Spleen (tissue), 7 donors: ENCODE measurements around the gene SELENOM.

Source experiments
- POLR2A ChIP-seq, 3 donors: fragments of 450-650 bp; IDR thresholded peaks; one replicate each; pipeline ENCODE4 v1.5.1; 2017; ENCODE audit warnings: antibody characterized with exemption in 3 of 3, mild to moderate bottlenecking in 1 of 3
- TF ChIP-seq, protein P1 (sequence below), 11 experiments: fragments of 200-600 bp in 7 of 11; fragments of 450-650 bp in 4 of 11; sonication (generic) in 4 of 11; IDR thresholded peaks in 8 of 11; conservative IDR thresholded peaks in 3 of 11; 1 replicate in 7 of 11; 2 replicates in 4 of 11; pipeline versions ENCODE4 v1.4.0 to v1.8.0; 2016 to 2021; ENCODE audit warnings: antibody characterized with exemption in 11 of 11, inconsistent platforms in 4 of 11, mild to moderate bottlenecking in 1 of 11
- donor health status: DM: no; HTN: no; CAD: no; lungs with moderate emphysema.
- donor health status: DM: no; HTN: no; CAD: no.
- donor health status: DM: no; HTN: no; CAD: no.

DNA sequence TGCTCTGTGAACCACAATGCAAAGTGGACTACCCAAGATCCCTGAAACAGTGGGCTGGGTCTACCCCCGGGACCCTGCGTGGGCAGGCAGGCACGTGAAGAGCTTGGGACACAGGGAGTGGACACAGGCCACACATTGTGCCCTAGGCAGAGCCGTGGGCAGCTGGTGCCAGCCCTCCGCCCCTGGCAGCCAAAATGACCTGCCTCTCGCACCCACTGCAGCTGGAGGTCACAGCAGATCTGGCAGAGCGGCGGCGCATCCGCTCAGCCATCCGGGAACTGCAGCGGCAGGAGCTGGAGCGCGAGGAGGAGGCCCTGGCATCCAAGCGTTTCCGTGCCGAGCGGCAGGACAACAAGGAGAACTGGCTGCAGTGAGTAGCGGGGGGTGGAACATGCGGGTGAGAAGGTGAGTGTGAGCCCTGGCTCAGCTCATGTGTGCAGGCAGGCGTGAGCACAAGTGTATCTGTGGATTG, 19.6 kb downstream of the SELENOM start:
- TF ChIP-seq, protein P1, sequence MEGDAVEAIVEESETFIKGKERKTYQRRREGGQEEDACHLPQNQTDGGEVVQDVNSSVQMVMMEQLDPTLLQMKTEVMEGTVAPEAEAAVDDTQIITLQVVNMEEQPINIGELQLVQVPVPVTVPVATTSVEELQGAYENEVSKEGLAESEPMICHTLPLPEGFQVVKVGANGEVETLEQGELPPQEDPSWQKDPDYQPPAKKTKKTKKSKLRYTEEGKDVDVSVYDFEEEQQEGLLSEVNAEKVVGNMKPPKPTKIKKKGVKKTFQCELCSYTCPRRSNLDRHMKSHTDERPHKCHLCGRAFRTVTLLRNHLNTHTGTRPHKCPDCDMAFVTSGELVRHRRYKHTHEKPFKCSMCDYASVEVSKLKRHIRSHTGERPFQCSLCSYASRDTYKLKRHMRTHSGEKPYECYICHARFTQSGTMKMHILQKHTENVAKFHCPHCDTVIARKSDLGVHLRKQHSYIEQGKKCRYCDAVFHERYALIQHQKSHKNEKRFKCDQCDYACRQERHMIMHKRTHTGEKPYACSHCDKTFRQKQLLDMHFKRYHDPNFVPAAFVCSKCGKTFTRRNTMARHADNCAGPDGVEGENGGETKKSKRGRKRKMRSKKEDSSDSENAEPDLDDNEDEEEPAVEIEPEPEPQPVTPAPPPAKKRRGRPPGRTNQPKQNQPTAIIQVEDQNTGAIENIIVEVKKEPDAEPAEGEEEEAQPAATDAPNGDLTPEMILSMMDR (IDR thresholded peaks at IDR 0.05 in 8 of 11, conservative IDR thresholded peaks at IDR 0.05 in 3 of 11): no peak
- TF ChIP-seq POLR2A (IDR thresholded peaks at IDR 0.05): no peak
